ENCODE data around the gene SOST.

Gene SOST

GRCh38 chr17:43774304-43775250 lies 16.0 kb upstream of the SOST start:
- no peak for DNase-seq

- DNase-seq = peak in 11 of 58 donors; percentile 8 to 51 (median 22)
Observed at GRCh38 chr17:43772877-43773648, 14.5 kb upstream of the SOST start.

- no peak for DNase-seq
Observed at GRCh38 chr17:43771463-43771862, 12.9 kb upstream of the SOST start.

GRCh38 chr17:43770957-43771356 lies 12.4 kb upstream of the SOST start:
- DNase-seq = no peak

GRCh38 chr17:43769859-43770258 lies 11.3 kb upstream of the SOST start:
- no peak for DNase-seq

- DNase-seq = no peak
Observed at GRCh38 chr17:43769426-43769825, 10.8 kb upstream of the SOST start.

- DNase-seq = no peak
Observed at GRCh38 chr17:43768943-43769342, 10.4 kb upstream of the SOST start.

- peak in 29 of 58 donors; percentile 12 to 60 (median 27) for DNase-seq
Observed at GRCh38 chr17:43768382-43768781, 9.8 kb upstream of the SOST start.

GRCh38 chr17:43767713-43768059 lies 9.1 kb upstream of the SOST start:
- no peak for DNase-seq

- DNase-seq = no peak
Observed at GRCh38 chr17:43767053-43767712, 8.6 kb upstream of the SOST start.

- DNase-seq = peak in 21 of 58 donors; percentile 8 to 84 (median 31)
Observed at GRCh38 chr17:43766413-43767052, 7.9 kb upstream of the SOST start.

GRCh38 chr17:43760254-43760852 lies 1.8 kb upstream of the SOST start:
- DNase-seq = peak in 57 of 58 donors; percentile 30 to 97 (median 83)

GRCh38 chr17:43759836-43760235 lies 1.2 kb upstream of the SOST start:
- no peak for DNase-seq

- DNase-seq = no peak
Observed at GRCh38 chr17:43758086-43758485, 505 bp downstream of the SOST start.

- DNase-seq = no peak
Observed at GRCh38 chr17:43757171-43757660, 1.4 kb downstream of the SOST start.

- no peak for DNase-seq
Observed at GRCh38 chr17:43756201-43756600, 2.4 kb downstream of the SOST start.

GRCh38 chr17:43755389-43755875 lies 3.2 kb downstream of the SOST start:
- peak in 1 of 58 donors; percentile 5 for DNase-seq

GRCh38 chr17:43754947-43755346 lies 3.6 kb downstream of the SOST start:
- no peak for DNase-seq

- DNase-seq = no peak
Observed at GRCh38 chr17:43753493-43754129, 5.0 kb downstream of the SOST start.

GRCh38 chr17:43750153-43750552 lies 8.4 kb downstream of the SOST start:
- no peak for DNase-seq
